A549 (cell line): ENCODE results near the gene ZNF575. TPM values are rescaled to one million over a fixed set of nuclear protein-coding genes. Genes with fewer than 3 reads are reported as not detected.

Experiments used
- ATAC-seq, 2 experiments: fragments of 200-7000 bp in 1 of 2; fragments of >200 bp in 1 of 2; cut with Nextera tagmentation in 1 of 2; cut with Tn5 transposase in 1 of 2; 3 replicates each; pipeline versions ENCODE4 v1.8.0 to v1.9.1; 2018 to 2020; ENCODE audit warnings: mild to moderate bottlenecking in 1 of 2, moderate library complexity in 1 of 2
- CTCF ChIA-PET: fragments of 300-600 bp; sonication (Branson Sonifier 250); formaldehyde crosslinking; extraction: SDS; loops from one replicate; lab custom pipeline; 2021; ENCODE audit warnings: antibody characterized with exemption, inconsistent platforms; lab: Yijun Ruan, JAX
- POLR2A ChIA-PET: fragments of 350-600 bp; formaldehyde crosslinking; extraction: SDS; loops from one replicate; lab custom pipeline; 2021; ENCODE audit warnings: antibody characterized with exemption, inconsistent platforms; lab: Yijun Ruan, JAX
- DNase-seq, 2 experiments: peaks; one replicate each; pipeline versions ENCODE4 v3.0.0 to v3.0.0-alpha.2; 2011 to 2016; ENCODE audit warnings: low read depth in 1 of 2, low spot score in 1 of 2
- FAIRE-seq: peaks from 2 replicates; lab custom pipeline; 2011; peaks lifted over from hg19 to GRCh38; lab: Jason Lieb, UNC
- H3K27ac ChIP-seq, 2 experiments: fragments of >200 bp; sonication (Bioruptor Twin); formaldehyde crosslinking; 3 replicates each; pipeline ENCODE4 v1.5.1; 2016 to 2017
- H3K4me1 ChIP-seq: fragments of >200 bp; sonication (Bioruptor Twin); formaldehyde crosslinking; 3 replicates; pipeline ENCODE4 v1.6.1; 2016
- H3K4me2 ChIP-seq: fragments of >200 bp; sonication (Bioruptor Twin); formaldehyde crosslinking; 3 replicates; pipeline ENCODE4 v1.6.1; 2016
- H3K4me3 ChIP-seq: fragments of >200 bp; sonication (Bioruptor Twin); formaldehyde crosslinking; 3 replicates; pipeline ENCODE4 v1.5.1; 2016
- H3K9me3 ChIP-seq: fragments of >200 bp; sonication (Bioruptor Twin); formaldehyde crosslinking; 3 replicates; pipeline ENCODE4 v1.6.1; 2016
- EHMT2 ChIP-seq: fragments of 200-600 bp; sonication (generic); IDR thresholded peaks from 2 replicates; pipeline ENCODE4 v1.6.1; 2016; ENCODE audit warnings: antibody characterized with exemption, low read depth, mild to moderate bottlenecking, moderate library complexity
- ESRRA ChIP-seq: fragments of 150-350 bp; IDR thresholded peaks from 2 replicates; pipeline ENCODE4 v1.6.1; 2014; ENCODE audit warnings: mild to moderate bottlenecking, low read length, borderline replicate concordance
- FOSB ChIP-seq: fragments of 250-450 bp; sonication (Bioruptor Pico); IDR thresholded peaks from 2 replicates; pipeline ENCODE4 v1.5.0; 2020; ENCODE audit warnings: mild to moderate bottlenecking, moderate library complexity
- KDM1A ChIP-seq: fragments of 200-600 bp; sonication (generic); IDR thresholded peaks from 2 replicates; pipeline ENCODE4 v1.6.1; 2016; ENCODE audit warnings: low read depth, mild to moderate bottlenecking
- KDM5A ChIP-seq: fragments of 200-600 bp; sonication (generic); IDR thresholded peaks from 2 replicates; pipeline ENCODE4 v1.6.1; 2016; ENCODE audit warnings: antibody characterized with exemption, mild to moderate bottlenecking
- MAFK ChIP-seq: fragments of 450-650 bp; IDR thresholded peaks from 2 replicates; pipeline ENCODE4 v1.6.1; 2014; ENCODE audit not compliant: partially characterized antibody
- NFE2L2 ChIP-seq: fragments of 150-350 bp; conservative IDR thresholded peaks from 2 replicates; pipeline ENCODE4 v1.6.1; 2014; ENCODE audit warnings: low read length
- PHF8 ChIP-seq: fragments of 200-600 bp; sonication (generic); IDR thresholded peaks from 2 replicates; pipeline ENCODE4 v1.6.1; 2016; ENCODE audit warnings: low read depth, mild to moderate bottlenecking, antibody characterized with exemption, moderate library complexity, borderline replicate concordance
- RARB ChIP-seq: fragments of 250-450 bp; sonication (Bioruptor Pico); IDR thresholded peaks from 2 replicates; pipeline ENCODE4 v1.8.0; 2021; ENCODE audit warnings: mild to moderate bottlenecking, moderate library complexity
- RFX5 ChIP-seq: fragments of 450-650 bp; IDR thresholded peaks from 2 replicates; pipeline ENCODE4 v1.7.1; 2014; ENCODE audit warnings: antibody characterized with exemption, mild to moderate bottlenecking, moderate library complexity
- ZFP36 ChIP-seq: fragments of 450-650 bp; IDR thresholded peaks from 2 replicates; pipeline ENCODE4 v1.6.1; 2014; ENCODE audit warnings: borderline replicate concordance; ENCODE audit not compliant: partially characterized antibody
- WGBS: methylation state at CpG from one replicate; pipeline ENCODE4 v1.1.6; 2017; ENCODE audit errors: missing lambda C conversion rate; 5-methylcytosine and 5-hydroxymethylcytosine counted together
- polyA plus RNA-seq, 4 experiments: library from polyadenylated mRNA; depleted of rRNA in 3 of 4; stranded (reverse); fragments of >200 nt; fragmentation: RNase III in 1 of 4; extraction: RNeasy Plus Mini Kit Qiagen cat#74134 plus additional on column Dnase treatment in 1 of 4; gene quantifications; 2 replicates in 3 of 4; 3 replicates in 1 of 4; pipeline ENCODE4 v1.2.3, GENCODE V29; 2011 to 2017
- TF ChIP-seq, protein P1 (sequence below): fragments of 150-350 bp; IDR thresholded peaks from 2 replicates; pipeline ENCODE4 v1.6.1; 2014; ENCODE audit warnings: low read depth, mild to moderate bottlenecking, low read length
- TF ChIP-seq, protein P2 (sequence below): IDR thresholded peaks from 2 replicates; pipeline ENCODE4 v1.6.1; 2012
- TF ChIP-seq, protein P3 (sequence below): fragments of 450-650 bp; IDR thresholded peaks from 2 replicates; pipeline ENCODE4 v1.6.1; 2014; ENCODE audit warnings: antibody characterized with exemption
- TF ChIP-seq, protein P4 (sequence below): IDR thresholded peaks from 2 replicates; pipeline ENCODE4 v1.6.1; 2012; ENCODE audit warnings: low read depth, borderline replicate concordance
- TF ChIP-seq, protein P5 (sequence below): IDR thresholded peaks from 2 replicates; pipeline ENCODE4 v1.6.1; 2012
- TF ChIP-seq, protein P6 (sequence below): fragments of 250-450 bp; sonication (Bioruptor Pico); IDR thresholded peaks from 2 replicates; pipeline ENCODE4 v1.5.0; 2020; ENCODE audit warnings: low read depth, mild to moderate bottlenecking, moderate library complexity

Gene ZNF575
- polyA plus RNA-seq, 2 of the 4 experiments (the other 2 are of a cell fraction): 0.09 to 1.5 TPM

DNA sequence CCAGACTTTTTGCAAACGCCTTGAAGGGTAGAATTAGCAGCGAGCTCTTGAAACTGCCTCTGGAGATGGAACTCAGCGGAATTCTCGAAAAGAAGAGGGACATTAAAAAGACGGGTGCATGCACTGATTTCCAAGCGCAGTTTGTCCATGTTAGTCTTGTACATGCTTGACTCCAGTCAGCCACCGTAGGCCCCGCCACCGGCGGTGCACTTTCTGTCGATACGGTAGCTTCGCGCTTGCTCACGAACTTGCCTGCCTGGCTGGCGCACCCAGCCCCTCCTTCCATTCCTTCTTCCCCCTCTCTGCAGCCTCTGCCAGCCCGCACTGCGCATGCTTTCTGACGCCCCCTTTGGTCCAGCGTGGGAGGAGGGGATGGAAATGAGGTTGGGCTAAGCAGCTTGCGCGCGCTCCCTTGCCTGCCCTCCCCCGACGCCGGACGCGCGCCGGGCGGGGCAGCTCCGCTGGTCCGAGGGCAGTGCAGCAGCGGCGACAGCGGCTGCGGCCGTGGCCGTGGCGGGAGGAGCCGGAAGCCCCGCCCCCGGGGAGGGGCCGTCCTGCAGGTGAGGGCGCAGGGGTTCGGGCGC, at the start of gene ZNF575 (continued):
- TF ChIP-seq, protein P1, sequence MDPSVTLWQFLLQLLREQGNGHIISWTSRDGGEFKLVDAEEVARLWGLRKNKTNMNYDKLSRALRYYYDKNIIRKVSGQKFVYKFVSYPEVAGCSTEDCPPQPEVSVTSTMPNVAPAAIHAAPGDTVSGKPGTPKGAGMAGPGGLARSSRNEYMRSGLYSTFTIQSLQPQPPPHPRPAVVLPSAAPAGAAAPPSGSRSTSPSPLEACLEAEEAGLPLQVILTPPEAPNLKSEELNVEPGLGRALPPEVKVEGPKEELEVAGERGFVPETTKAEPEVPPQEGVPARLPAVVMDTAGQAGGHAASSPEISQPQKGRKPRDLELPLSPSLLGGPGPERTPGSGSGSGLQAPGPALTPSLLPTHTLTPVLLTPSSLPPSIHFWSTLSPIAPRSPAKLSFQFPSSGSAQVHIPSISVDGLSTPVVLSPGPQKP: no peak
- TF ChIP-seq, protein P2, sequence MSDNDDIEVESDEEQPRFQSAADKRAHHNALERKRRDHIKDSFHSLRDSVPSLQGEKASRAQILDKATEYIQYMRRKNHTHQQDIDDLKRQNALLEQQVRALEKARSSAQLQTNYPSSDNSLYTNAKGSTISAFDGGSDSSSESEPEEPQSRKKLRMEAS: peak; percentile 96
- TF ChIP-seq, protein P3, sequence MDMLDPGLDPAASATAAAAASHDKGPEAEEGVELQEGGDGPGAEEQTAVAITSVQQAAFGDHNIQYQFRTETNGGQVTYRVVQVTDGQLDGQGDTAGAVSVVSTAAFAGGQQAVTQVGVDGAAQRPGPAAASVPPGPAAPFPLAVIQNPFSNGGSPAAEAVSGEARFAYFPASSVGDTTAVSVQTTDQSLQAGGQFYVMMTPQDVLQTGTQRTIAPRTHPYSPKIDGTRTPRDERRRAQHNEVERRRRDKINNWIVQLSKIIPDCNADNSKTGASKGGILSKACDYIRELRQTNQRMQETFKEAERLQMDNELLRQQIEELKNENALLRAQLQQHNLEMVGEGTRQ: 0 out of 2 replicates have a peak, but pooled peaks have one; percentile 18
- TF ChIP-seq NFE2L2: no peak

DNA sequence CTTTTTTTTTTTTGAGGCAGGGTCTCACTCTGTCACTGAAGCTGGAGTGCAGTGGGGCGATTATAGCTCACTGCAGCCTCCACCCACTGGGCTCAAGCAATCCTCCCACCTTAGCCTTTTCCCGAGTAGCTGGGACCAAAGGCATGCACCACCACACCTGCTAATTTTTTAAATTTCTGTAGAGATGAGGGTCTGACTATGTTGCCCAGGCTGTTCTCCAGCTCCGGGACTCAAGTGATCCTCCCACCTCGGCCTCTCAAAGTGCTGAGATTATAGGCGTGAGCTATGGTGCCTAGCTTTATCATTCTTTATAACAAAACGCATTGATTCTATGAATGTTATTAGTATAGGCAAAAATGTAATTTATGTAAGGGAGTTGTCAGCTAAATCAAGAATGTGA, 49.7 kb upstream of the ZNF575 start:
- POLR2A ChIA-PET: no interaction called here
- Histone ChIP-seq H3K27ac (no peak overlapping the region), H3K9me3 (no peaks in the 10 kb centered on the region), H3K4me1 (no peaks in the 10 kb centered on the region), H3K4me3 (no peak overlapping the region), H3K4me2 (no peak overlapping the region)
- ATAC-seq (no peak), FAIRE-seq (no peak), DNase-seq (no peak)
- no peak for TF ChIP-seq MAFK
- TF ChIP-seq EHMT2: no peak
- TF ChIP-seq, protein P4, sequence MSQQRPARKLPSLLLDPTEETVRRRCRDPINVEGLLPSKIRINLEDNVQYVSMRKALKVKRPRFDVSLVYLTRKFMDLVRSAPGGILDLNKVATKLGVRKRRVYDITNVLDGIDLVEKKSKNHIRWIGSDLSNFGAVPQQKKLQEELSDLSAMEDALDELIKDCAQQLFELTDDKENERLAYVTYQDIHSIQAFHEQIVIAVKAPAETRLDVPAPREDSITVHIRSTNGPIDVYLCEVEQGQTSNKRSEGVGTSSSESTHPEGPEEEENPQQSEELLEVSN: no peak
- no peak for TF ChIP-seq ZFP36
- TF ChIP-seq, protein P5, sequence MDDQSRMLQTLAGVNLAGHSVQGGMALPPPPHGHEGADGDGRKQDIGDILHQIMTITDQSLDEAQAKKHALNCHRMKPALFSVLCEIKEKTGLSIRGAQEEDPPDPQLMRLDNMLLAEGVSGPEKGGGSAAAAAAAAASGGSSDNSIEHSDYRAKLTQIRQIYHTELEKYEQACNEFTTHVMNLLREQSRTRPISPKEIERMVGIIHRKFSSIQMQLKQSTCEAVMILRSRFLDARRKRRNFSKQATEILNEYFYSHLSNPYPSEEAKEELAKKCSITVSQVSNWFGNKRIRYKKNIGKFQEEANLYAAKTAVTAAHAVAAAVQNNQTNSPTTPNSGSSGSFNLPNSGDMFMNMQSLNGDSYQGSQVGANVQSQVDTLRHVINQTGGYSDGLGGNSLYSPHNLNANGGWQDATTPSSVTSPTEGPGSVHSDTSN: no peak
- TF ChIP-seq PHF8: no peak
- CTCF ChIA-PET: interaction anchor here (0.6 to 7.1 kb wide), 5 partner anchors 10 to 476 kb away, joined by 3 to 37 read pairs (median 10); partner anchors contain the start of gene PHLDB3
- 84% methylated on average over 6 of the region's 6 CpGs for WGBS

DNA sequence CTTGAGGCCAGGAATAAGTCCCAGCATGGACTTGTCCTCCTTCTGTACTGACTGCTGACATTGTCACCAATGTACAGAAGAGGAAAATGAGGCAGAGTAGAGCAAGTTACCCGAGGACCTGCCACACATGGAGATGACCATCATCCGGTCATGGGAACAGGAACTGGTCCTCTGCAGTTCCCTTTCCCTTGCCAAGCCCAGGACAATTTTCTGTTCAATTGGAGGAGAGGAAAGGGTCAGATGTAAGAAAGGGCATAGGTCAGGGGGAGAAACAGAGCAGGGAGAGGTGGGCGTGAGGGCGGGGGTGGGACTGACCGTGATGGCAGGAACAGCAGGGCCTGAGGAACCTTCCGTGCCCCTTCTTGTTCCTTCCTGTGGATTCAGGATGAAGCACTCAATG, 47.0 kb upstream of the ZNF575 start:
- Histone ChIP-seq H3K4me1 (no peaks in the 10 kb centered on the region), H3K9me3 (no peaks in the 10 kb centered on the region), H3K4me2 (no peak overlapping the region), H3K27ac (no peak overlapping the region), H3K4me3 (no peak overlapping the region)
- FAIRE-seq (no peak), DNase-seq (no peak), ATAC-seq (no peak)
- CTCF ChIA-PET: interaction anchor here (1.0 to 1.3 kb wide), 2 partner anchors 33 to 39 kb away, joined by 3 to 5 read pairs; no protein-coding TSS in a partner anchor
- POLR2A ChIA-PET: no interaction called here
- no peak for TF ChIP-seq ESRRA
- TF ChIP-seq, protein P6, sequence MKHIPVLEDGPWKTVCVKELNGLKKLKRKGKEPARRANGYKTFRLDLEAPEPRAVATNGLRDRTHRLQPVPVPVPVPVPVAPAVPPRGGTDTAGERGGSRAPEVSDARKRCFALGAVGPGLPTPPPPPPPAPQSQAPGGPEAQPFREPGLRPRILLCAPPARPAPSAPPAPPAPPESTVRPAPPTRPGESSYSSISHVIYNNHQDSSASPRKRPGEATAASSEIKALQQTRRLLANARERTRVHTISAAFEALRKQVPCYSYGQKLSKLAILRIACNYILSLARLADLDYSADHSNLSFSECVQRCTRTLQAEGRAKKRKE (CRISPR knock-in tag): no peak
- TF ChIP-seq, protein P2: no peak
- TF ChIP-seq KDM1A: no peak
- 74% methylated on average over 6 of the region's 6 CpGs for WGBS

DNA sequence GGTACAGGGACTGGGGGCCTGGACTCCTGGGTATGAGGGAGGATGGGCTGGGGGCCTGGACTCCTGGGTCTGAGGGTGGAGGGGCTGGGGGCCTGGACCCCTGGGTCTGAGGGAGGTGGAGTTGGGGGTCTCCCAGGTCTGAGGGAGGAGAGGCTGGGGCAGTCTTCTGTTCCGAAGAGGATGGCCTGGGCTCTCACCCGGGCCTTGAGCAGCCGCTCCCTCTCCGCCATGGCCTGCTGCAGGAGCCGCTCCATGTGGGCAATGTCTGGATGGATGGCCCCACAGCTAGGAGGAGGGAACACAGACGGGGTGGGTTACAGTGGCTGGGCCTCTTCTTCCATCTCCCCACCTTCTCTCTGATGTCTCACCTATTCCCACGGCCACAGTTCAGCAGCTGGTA, 46.6 kb upstream of the ZNF575 start:
- H3K4me3 ChIP-seq: no peak overlapping the region
- FAIRE-seq (no peak), ATAC-seq (peak in 1 of 2 experiments; percentile 24; a peak in 2 of 6 replicates), DNase-seq (no peak)
- ChIA-PET CTCF (interaction anchor here (1.0 to 1.6 kb wide), 4 partner anchors 33 to 69 kb away, joined by 3 to 5 read pairs (median 3); no protein-coding TSS in a partner anchor), POLR2A (no interaction called here)
- TF ChIP-seq RFX5 (no peak), KDM5A (no peak), FOSB (CRISPR knock-in tag) (no peak), RARB (CRISPR knock-in tag) (no peak), PHF8 (no peak)
- TF ChIP-seq, protein P6 (CRISPR knock-in tag): no peak
- H3K4me1 ChIP-seq: no peaks in the 10 kb centered on the region
- no peak overlapping the region for H3K4me2 ChIP-seq
- no peaks in the 10 kb centered on the region for H3K9me3 ChIP-seq
- WGBS: 91% methylated on average over 7 of the region's 7 CpGs
- H3K27ac ChIP-seq: no peak overlapping the region
